SK-MEL-5 (cell line): ENCODE data around the gene CBFA2T2. TPM values are rescaled to one million over a fixed set of nuclear protein-coding genes. Genes with fewer than 3 reads are reported as not detected.
"Not testable (repeated sequence)": the region's sequence is repeated elsewhere in the genome, so short reads cannot be mapped to it uniquely, and the experiment has no call there.

ENCODE experiments used
- DNase-seq: peaks from one replicate; pipeline ENCODE4 v3.0.0-alpha.2; 2016; ENCODE audit warnings: low read depth, low spot score
- in situ Hi-C: cut with HindIII; loops from 2 replicates; pipeline ENCODE4 v1.10.0; 2016; ENCODE audit warnings: low sequenced_read_pairs, high pct_unique_total_duplicates, low pct_unique_long_range_greater_than_20kb
- total RNA-seq: library from RNA; depleted of rRNA; stranded (reverse); fragments of >200 nt; shearing (Covaris generic); gene quantifications from 2 replicates; pipeline ENCODE4 v1.2.3, GENCODE V29; 2014

Gene CBFA2T2
- total RNA-seq, 1 experiment from 2014 or later, result 6.0 TPM

- in situ Hi-C loops, result no loop called here
- DNase-seq, result no peak
Observed at GRCh38 chr20:33685328-33686099, 195.6 kb downstream of the CBFA2T2 start.

- peak; percentile 95 for DNase-seq
- in situ Hi-C loops, result no loop called here
Observed at GRCh38 chr20:33686100-33686983, 196.4 kb downstream of the CBFA2T2 start, which contains the start of gene E2F1. Gene E2F1 (minus strand): TSS chr20:33686385. CDS start chr20:33686264, 121 bp downstream.

- no peak for DNase-seq
- in situ Hi-C loops, result no loop called here
Observed at GRCh38 chr20:33686984-33687366, 197.1 kb downstream of the CBFA2T2 start.

- DNase-seq, result no peak
- in situ Hi-C loops, result no loop called here
Observed at GRCh38 chr20:33687370-33687915, 197.5 kb downstream of the CBFA2T2 start.

- in situ Hi-C loops, result no loop called here
- DNase-seq, result no peak
Observed at GRCh38 chr20:33687993-33688937, 198.4 kb downstream of the CBFA2T2 start.

GRCh38 chr20:33688938-33689424 lies 199.1 kb downstream of the CBFA2T2 start:
- no peak for DNase-seq
- in situ Hi-C loops, result no loop called here

GRCh38 chr20:33689493-33689892 lies 199.6 kb downstream of the CBFA2T2 start:
- no peak for DNase-seq
- in situ Hi-C loops, result no loop called here

- in situ Hi-C loops, result no loop called here
- peak; percentile 86 for DNase-seq
Observed at GRCh38 chr20:33689973-33690372, 200.1 kb downstream of the CBFA2T2 start.

- in situ Hi-C loops, result no loop called here
- DNase-seq, result no peak
Observed at GRCh38 chr20:33693289-33693688, 203.4 kb downstream of the CBFA2T2 start.

GRCh38 chr20:33693741-33694638 lies 204.1 kb downstream of the CBFA2T2 start:
- DNase-seq, result no peak
- in situ Hi-C loops, result no loop called here

GRCh38 chr20:33694639-33695012 lies 204.7 kb downstream of the CBFA2T2 start:
- in situ Hi-C loops, result no loop called here
- no peak for DNase-seq

GRCh38 chr20:33696448-33696847 lies 206.6 kb downstream of the CBFA2T2 start:
- no peak for DNase-seq
- in situ Hi-C loops, result no loop called here

- in situ Hi-C loops, result no loop called here
- no peak for DNase-seq
Observed at GRCh38 chr20:33697129-33697528, 207.2 kb downstream of the CBFA2T2 start.

- DNase-seq, in situ Hi-C loops: not testable (repeated sequence)
Observed at GRCh38 chr20:33698966-33699365, 209.1 kb downstream of the CBFA2T2 start.
